Measurements from ENCODE around the gene BBX. TPM values are rescaled to one million over a fixed set of nuclear protein-coding genes. Genes with fewer than 3 reads are reported as not detected.
A peak's percentile ranks its signal among the peaks of the same experiment; 100 is the strongest.
"Not testable (repeated sequence)": the region's sequence is repeated elsewhere in the genome, so short reads cannot be mapped to it uniquely, and the experiment has no call there.

BBX gene
- total and polyA plus RNA-seq, 2 of the 13 experiments (the other 11 are each of a cell fraction or from before 2014, with no cell fraction given): 13.7 to 23.2 TPM

DNA sequence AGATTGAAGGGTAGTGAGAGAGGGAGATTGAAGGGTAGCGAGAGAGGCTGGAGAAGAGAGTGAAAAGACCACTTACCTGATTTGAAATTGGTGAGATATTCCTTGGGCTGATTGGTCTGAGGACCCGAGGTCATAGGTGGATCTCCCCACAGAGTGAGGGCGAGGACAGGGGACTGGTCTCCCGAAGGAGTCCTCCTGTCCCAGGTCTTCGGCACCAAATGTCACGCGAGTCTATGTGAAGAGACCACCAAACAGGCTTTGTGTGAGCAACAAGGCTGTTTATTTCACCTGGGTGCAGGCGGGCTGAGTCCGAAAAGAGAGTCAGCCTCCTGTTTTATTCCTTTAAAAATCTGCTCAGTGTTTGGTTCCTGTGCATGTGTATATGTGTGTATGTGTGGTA is 48.7 kb downstream of the BBX start:
- 87% methylated on average over 6 of the region's 9 CpGs for WGBS (ENCODE audit: low lambda C conversion rate)
- H3K79me2 ChIP-seq (ENCODE audit: insufficient read depth, low read length); H3K9me3 ChIP-seq (ENCODE audit: low read length); DNase-seq (ENCODE audit: low spot score); H3K27ac ChIP-seq (ENCODE audit: extremely low read length, insufficient read depth, low read length); POLR2A ChIA-PET; FAIRE-seq; ATAC-seq; H3K4me3 ChIP-seq (replicated peaks in 1 of 3; ENCODE audit: insufficient read depth in 1 of 3, low read depth in 2 of 3, low read length in 3 of 3); H3K36me3 ChIP-seq (replicated peaks in 1 of 2; ENCODE audit: control insufficient read depth in 1 of 2, insufficient read depth in 2 of 2, low read length in 2 of 2); H3K27me3 ChIP-seq (ENCODE audit: control insufficient read depth in 1 of 2, insufficient read depth in 2 of 2, low read length in 2 of 2); H2AFZ ChIP-seq (ENCODE audit: low read length); BruUV-seq (replicated peaks); H3K4me1 ChIP-seq (ENCODE audit: insufficient read depth, low read length); H3K4me2 ChIP-seq (ENCODE audit: low read depth, low read length); CTCF ChIA-PET (ENCODE audit: low intra/inter-chr PET ratio, low total read pairs); H3K9ac ChIP-seq (ENCODE audit: insufficient read depth, low read depth, low read length): not testable (repeated sequence)
- in situ Hi-C loops (cut with HindIII; ENCODE audit: extremely low pct_ligation_motif_present, low pct_unique_long_range_greater_than_20kb): loop anchor here (10.0 kb wide), 2 partner anchors 173 to 273 kb away; no protein-coding TSS in a partner anchor
- 0 out of 2 replicates have a peak, but pooled peaks cover 14% of the 10 kb centered on the region for H4K20me1 ChIP-seq (ENCODE audit: insufficient read depth, low read length)
- intact Hi-C loops (cut with micrococcal nuclease; ENCODE audit: unreplicated experiment): loop anchor here (5.0 kb wide), 2 partner anchors 91 to 181 kb away; no protein-coding TSS in a partner anchor

- ATAC-seq: peak; percentile 71
- intact Hi-C loops (cut with micrococcal nuclease; ENCODE audit: unreplicated experiment): loop anchor here (1.0 to 5.0 kb wide), 5 partner anchors 88 to 902 kb away; no protein-coding TSS in a partner anchor
- no TSS peak for BruUV-seq (replicated peaks)
- ChIA-PET CTCF (ENCODE audit: low intra/inter-chr PET ratio, low total read pairs) (interaction anchor here (0.6 to 1.5 kb wide), 2 partner anchors 167 to 353 kb away, joined by 4 to 5 read pairs; no protein-coding TSS in a partner anchor), POLR2A (no interaction called here)
- in situ Hi-C loops (cut with HindIII; ENCODE audit: extremely low pct_ligation_motif_present, low pct_unique_long_range_greater_than_20kb): loop anchor here (10.0 kb wide), 2 partner anchors 170 to 270 kb away; no protein-coding TSS in a partner anchor
- TF ChIP-seq SMC3 (IDR thresholded peaks at IDR 0.05; ENCODE audit: low read length) (peak; percentile 46; the same call in 1 of the 2 replicates), HNRNPH1 (optimal IDR thresholded peaks at IDR 0.05; ENCODE audit: low read depth, low read length) (no peak), STAG1 (CRISPR knock-in tag; IDR thresholded peaks at IDR 0.05) (peak; percentile 68), CTCF (CRISPR knock-in tag; IDR thresholded peaks at IDR 0.05) (peak; percentile 68), DNMT1 (CRISPR knock-in tag; IDR thresholded peaks at IDR 0.05) (no peak), PAWR (CRISPR knock-in tag; IDR thresholded peaks at IDR 0.05; ENCODE audit: borderline replicate concordance) (no peak), MYPOP (CRISPR knock-in tag; IDR thresholded peaks at IDR 0.05) (no peak)
- Histone ChIP-seq H4K20me1 (ENCODE audit: insufficient read depth, low read length) (peaks cover 9% of the 10 kb centered on the region; the same call in 1 of the 2 replicates), H3K4me1 (ENCODE audit: insufficient read depth, low read length) (no peaks in the 10 kb centered on the region), H3K9me3 (ENCODE audit: low read length) (no peaks in the 10 kb centered on the region), H3K36me3 (replicated peaks in 1 of 2; ENCODE audit: control insufficient read depth in 1 of 2, insufficient read depth in 2 of 2, low read length in 2 of 2) (no peaks in the 10 kb centered on the region; a peak in 1 of 5 replicates), H3K27me3 (ENCODE audit: control insufficient read depth in 1 of 2, insufficient read depth in 2 of 2, low read length in 2 of 2) (no peaks in the 10 kb centered on the region), H3K27ac (ENCODE audit: extremely low read length, insufficient read depth, low read length) (no peak overlapping the region), H3K4me3 (replicated peaks in 1 of 3; ENCODE audit: insufficient read depth in 1 of 3, low read depth in 2 of 3, low read length in 3 of 3) (no peak overlapping the region), H3K9ac (ENCODE audit: insufficient read depth, low read depth, low read length) (no peak overlapping the region), H2AFZ (ENCODE audit: low read length) (no peak overlapping the region), H3K4me2 (ENCODE audit: low read depth, low read length) (no peak overlapping the region), H3K79me2 (ENCODE audit: insufficient read depth, low read length) (no peaks in the 10 kb centered on the region)
- DNase-seq (ENCODE audit: low spot score): peak; percentile 48
- peak; percentile 66 for FAIRE-seq
These were observed 51.9 kb downstream of the BBX start for GRCh38 chr3:107574650-107575049.
